Measurements from ENCODE around the gene BBOX1. TPM values are rescaled to one million over a fixed set of nuclear protein-coding genes. Genes with fewer than 3 reads are reported as not detected.

Gene BBOX1
- total RNA-seq, 1 experiment from 2014 or later: not detected

DNA sequence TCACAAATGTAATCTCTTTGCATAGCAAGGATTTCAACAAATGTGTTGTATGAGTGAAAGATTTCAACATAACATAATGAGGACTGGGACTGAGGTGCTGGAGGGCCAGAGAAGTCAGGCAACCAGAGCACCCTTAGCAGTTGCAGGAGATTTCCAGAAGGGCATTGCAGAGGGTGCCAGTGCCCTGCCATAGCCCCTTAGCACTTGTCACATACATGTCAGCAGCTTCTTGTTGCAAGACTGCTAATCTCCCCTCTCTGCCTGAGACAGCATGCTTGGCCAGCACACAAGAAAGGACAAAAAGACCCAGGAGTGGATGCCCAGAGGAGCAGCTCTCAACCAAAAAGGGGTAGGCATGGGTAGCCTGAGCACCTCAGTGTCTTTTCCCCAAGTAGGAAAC, 43.2 kb downstream of the BBOX1 start:
- ChIA-PET CTCF (no interaction called here), POLR2A (no interaction called here), RAD21 (ENCODE audit: low non-redundant PET in 1 of 2, low total read pairs in 2 of 2, uncharacterized antibody in 2 of 2, unreplicated experiment in 2 of 2) (no interaction called here)
- ATAC-seq (no peak), DNase-seq (ENCODE audit: low read depth, low spot score) (no peak)
- no peak overlapping the region for H3K9ac ChIP-seq (ENCODE audit: low read length)
- no peak overlapping the region for H2AFZ ChIP-seq (ENCODE audit: low read depth, low read length, poor library complexity, severe bottlenecking)
- H3K27ac ChIP-seq (ENCODE audit: low read depth, low read length): no peak overlapping the region
- intact Hi-C loops (cut with micrococcal nuclease): no loop called here
- no peaks in the 10 kb centered on the region for H4K20me1 ChIP-seq (ENCODE audit: insufficient read depth)
- H3K4me3 ChIP-seq (replicated peaks in 1 of 2; ENCODE audit: low read depth in 1 of 2, low read length in 2 of 2): no peak overlapping the region
- no peaks in the 10 kb centered on the region for H3K9me2 ChIP-seq (ENCODE audit: insufficient read depth)
- no TSS peak for BruUV-seq (replicated peaks)
- H3K79me2 ChIP-seq (ENCODE audit: insufficient read depth, low read length): no peaks in the 10 kb centered on the region
- H3K4me1 ChIP-seq (ENCODE audit: control insufficient read depth in 1 of 2, insufficient read depth in 2 of 2, low read length in 2 of 2): no peaks in the 10 kb centered on the region
- H3K27me3 ChIP-seq (ENCODE audit: insufficient read depth, low read length): no peaks in the 10 kb centered on the region
- TF ChIP-seq ZFX (IDR thresholded peaks at IDR 0.05) (no peak), EZH2 (IDR thresholded peaks at IDR 0.05) (no peak), SP1 (IDR thresholded peaks at IDR 0.05; ENCODE audit: low read depth) (no peak), POLR2AphosphoS5 (IDR thresholded peaks at IDR 0.05; ENCODE audit: low read depth, low read length) (no peak), POLR2A (IDR thresholded peaks at IDR 0.05; ENCODE audit: borderline replicate concordance, extremely low read depth, insufficient read depth, insufficient read length) (no peak), CEBPB (IDR thresholded peaks at IDR 0.05; ENCODE audit: low read depth) (no peak), YY1 (IDR thresholded peaks at IDR 0.05; ENCODE audit: extremely low read depth, insufficient replicate concordance, low read depth, low read length) (no peak), ZNF274 (IDR thresholded peaks at IDR 0.05; ENCODE audit: low read depth, low read length) (no peak)
- TF ChIP-seq, protein P1, sequence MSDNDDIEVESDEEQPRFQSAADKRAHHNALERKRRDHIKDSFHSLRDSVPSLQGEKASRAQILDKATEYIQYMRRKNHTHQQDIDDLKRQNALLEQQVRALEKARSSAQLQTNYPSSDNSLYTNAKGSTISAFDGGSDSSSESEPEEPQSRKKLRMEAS (IDR thresholded peaks at IDR 0.05): no peak
- TF ChIP-seq, protein P2, sequence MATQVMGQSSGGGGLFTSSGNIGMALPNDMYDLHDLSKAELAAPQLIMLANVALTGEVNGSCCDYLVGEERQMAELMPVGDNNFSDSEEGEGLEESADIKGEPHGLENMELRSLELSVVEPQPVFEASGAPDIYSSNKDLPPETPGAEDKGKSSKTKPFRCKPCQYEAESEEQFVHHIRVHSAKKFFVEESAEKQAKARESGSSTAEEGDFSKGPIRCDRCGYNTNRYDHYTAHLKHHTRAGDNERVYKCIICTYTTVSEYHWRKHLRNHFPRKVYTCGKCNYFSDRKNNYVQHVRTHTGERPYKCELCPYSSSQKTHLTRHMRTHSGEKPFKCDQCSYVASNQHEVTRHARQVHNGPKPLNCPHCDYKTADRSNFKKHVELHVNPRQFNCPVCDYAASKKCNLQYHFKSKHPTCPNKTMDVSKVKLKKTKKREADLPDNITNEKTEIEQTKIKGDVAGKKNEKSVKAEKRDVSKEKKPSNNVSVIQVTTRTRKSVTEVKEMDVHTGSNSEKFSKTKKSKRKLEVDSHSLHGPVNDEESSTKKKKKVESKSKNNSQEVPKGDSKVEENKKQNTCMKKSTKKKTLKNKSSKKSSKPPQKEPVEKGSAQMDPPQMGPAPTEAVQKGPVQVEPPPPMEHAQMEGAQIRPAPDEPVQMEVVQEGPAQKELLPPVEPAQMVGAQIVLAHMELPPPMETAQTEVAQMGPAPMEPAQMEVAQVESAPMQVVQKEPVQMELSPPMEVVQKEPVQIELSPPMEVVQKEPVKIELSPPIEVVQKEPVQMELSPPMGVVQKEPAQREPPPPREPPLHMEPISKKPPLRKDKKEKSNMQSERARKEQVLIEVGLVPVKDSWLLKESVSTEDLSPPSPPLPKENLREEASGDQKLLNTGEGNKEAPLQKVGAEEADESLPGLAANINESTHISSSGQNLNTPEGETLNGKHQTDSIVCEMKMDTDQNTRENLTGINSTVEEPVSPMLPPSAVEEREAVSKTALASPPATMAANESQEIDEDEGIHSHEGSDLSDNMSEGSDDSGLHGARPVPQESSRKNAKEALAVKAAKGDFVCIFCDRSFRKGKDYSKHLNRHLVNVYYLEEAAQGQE (IDR thresholded peaks at IDR 0.05; ENCODE audit: low read depth): no peak
- TF ChIP-seq, protein P3, sequence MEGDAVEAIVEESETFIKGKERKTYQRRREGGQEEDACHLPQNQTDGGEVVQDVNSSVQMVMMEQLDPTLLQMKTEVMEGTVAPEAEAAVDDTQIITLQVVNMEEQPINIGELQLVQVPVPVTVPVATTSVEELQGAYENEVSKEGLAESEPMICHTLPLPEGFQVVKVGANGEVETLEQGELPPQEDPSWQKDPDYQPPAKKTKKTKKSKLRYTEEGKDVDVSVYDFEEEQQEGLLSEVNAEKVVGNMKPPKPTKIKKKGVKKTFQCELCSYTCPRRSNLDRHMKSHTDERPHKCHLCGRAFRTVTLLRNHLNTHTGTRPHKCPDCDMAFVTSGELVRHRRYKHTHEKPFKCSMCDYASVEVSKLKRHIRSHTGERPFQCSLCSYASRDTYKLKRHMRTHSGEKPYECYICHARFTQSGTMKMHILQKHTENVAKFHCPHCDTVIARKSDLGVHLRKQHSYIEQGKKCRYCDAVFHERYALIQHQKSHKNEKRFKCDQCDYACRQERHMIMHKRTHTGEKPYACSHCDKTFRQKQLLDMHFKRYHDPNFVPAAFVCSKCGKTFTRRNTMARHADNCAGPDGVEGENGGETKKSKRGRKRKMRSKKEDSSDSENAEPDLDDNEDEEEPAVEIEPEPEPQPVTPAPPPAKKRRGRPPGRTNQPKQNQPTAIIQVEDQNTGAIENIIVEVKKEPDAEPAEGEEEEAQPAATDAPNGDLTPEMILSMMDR (IDR thresholded peaks at IDR 0.05 in 2 of 3, conservative IDR thresholded peaks at IDR 0.05 in 1 of 3; ENCODE audit: borderline replicate concordance in 1 of 3, insufficient read depth in 1 of 3, low read depth in 2 of 3, low read length in 2 of 3): no peak
- H3K36me3 ChIP-seq (ENCODE audit: control insufficient read depth in 1 of 2, insufficient read depth in 2 of 2, low read length in 2 of 2): no peaks in the 10 kb centered on the region
- H3K4me2 ChIP-seq (ENCODE audit: low read length): no peak overlapping the region
- no peaks in the 10 kb centered on the region for H3K9me3 ChIP-seq (ENCODE audit: control insufficient read depth in 1 of 2, insufficient read depth in 1 of 2, low read depth in 1 of 2, low read length in 2 of 2)

Data from HCT116 (cell line).